NCI-H2196 treated with DMSO at 0.1 percent for 48 hours (cell line): ENCODE results near the gene CHTOP.
"Not testable (repeated sequence)": the region's sequence is repeated elsewhere in the genome, so short reads cannot be mapped to it uniquely, and the experiment has no call there.

Source experiments
- DNase-seq: peaks from one replicate; lab custom pipeline; 2025; ENCODE audit not compliant: unreplicated experiment; lab: John Stamatoyannopoulos, UW

Gene CHTOP

DNA sequence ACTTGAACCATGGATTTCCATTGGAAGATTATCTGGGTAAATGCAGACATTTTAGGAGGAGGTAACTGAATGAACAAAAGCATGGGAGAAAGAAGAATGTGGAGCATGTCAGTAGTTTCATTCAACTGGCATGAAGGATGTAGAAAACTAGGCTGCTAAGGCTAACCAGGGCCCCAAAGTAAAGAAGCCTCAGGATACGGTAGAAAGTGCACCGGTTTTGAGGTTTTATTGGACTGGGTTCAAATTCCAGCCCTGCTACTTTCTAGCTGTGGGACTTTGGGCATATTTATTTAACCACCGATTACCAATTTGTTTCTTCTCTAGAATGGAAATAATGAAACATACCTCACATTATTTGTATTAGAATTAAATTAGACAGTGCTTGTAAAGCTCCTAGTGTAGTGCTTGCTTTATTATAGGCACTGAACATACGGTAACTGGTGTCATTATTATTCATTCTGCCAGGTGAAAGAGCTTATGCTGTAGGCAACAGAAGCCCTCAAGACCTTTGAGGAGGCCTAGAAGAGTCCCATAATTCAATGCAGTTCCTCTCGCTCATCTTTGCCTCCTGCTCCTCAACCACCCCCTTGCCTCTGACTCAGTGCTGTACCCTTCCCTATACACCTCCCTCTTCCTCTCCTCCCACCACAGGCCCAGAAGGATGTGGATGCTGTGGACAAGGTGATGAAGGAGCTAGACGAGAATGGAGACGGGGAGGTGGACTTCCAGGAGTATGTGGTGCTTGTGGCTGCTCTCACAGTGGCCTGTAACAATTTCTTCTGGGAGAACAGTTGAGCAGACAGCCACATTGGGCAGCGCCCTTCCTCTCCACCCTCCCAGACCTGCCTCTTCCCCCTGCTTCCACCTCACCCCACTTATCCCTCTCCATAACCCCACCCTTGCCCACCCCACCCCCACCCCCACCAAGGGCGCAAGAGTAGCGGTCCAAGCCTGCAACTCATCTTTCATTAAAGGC, 2.5 kb upstream of the CHTOP start:
- DNase-seq = no peak

DNA sequence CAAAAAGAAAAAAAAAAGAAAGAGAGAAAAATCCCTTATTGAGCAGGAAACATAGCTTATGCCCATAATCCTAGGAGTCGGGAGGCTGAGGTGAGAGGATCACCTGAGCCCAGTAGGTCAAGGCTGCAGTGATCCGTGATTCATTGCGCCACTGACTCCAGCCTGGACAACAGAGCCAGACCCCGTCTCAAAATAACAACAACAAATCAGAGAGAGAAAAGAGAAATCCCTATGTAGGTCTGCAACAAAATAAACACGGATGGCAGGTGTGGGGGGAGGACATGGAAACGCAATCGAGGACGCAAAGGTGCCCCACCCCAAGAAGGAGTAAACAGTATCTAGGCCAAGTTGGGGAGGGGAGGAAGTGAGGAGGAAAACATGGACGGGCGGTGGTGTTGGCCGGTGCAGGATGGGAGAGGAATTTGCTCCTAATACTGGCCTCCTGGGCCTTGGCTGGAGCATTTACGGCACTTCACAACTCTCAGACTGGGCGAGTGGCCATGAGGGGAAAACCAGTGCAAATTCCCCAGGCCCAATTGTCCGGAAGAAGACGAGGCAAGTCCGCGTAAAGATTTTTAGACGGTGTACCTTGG, 609 bp upstream of the CHTOP start:
- DNase-seq = peak; percentile 45

DNA sequence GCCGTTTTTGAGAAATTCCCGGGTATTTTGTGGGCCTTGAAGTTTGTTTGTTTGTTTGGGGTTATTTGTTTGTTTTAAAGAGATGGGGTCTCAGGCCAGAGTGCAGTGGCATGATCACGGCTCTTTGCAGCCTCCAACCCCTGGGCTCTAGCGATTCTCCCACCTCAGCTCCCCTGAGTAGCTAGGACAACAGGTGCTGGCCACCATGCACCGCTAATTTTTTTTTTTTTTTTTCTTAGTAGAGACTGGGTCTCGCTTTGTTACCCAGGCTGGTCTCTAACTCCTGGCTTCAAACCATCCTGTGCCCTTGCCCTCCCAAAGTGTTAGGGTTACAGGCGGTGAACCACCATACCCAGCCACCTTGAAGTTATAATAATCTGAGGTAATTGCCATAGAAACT, 2.0 kb downstream of the CHTOP start:
- DNase-seq = no peak

DNA sequence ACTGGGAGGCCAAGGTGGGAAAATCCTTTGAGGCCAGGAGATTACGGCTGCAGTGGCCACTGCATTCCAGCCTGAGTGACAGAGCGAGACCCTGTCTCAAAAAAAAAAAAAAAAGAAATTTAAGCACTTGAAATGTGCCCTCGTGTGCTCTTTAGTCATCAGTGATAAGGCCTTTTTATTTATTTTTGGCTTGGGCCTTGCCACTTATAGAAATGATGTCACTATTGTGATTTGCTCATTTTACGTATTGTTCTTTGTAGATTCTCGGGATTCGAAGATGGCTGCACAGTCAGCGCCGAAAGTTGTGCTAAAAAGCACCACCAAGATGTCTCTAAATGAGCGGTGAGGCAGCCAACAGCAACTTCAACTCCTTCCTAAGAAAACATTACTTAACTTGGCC, 2.4 kb downstream of the CHTOP start:
- no peak for DNase-seq

DNA sequence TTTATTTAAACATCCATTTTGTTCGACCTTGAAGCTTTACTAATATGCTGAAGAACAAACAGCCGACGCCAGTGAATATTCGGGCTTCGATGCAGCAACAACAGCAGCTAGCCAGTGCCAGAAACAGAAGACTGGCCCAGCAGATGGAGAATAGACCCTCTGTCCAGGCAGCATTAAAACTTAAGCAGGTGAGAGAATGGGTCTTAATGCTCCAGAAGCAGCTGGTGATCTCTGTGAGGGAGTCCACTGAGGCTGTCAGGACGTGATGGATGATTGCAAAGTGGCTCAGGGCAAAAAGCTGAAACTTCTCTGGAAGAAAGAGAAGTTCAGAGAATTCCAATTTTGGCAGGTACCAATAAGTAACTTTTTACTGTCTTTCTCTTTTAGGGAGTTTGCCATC, 4.4 kb downstream of the CHTOP start:
- DNase-seq = no peak

DNA sequence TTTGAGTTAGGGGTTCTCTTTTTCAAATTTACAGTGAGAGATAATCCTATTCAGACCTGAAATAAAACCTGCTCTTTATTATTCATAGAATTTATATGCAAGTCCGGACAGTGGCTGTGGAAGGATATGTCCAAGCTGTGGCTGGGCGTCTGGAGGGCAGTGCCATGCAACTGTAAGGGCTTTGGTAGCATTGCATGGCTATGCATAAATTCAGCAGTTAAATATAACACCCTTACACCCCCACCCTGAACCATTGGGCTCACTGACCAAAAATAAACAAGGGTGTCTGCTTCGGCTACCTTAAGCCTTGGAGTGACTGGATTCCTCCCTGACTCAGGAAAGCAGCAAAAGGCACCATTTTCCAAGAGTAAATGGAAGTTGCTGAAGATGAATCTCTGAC, 5.4 kb downstream of the CHTOP start:
- DNase-seq = no peak

DNA sequence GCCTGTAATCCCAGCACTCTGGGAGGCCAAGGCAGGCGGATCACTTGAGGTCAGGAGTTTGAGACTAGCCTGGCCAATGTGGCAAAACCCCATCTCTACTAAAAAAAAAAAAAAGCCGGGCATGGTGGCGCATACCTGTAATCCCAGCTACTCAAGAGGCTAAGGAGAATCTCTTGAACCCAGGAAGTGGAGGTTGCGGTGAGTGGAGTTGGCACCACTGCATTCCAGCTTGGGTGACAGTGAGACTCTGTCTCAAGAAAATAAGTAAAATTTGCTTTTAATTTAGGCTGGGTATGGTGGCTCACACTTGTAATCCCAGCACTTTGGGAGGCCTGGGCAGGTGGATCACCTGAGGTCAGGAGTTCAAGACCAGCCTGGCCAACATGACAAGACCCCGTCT, 6.3 kb downstream of the CHTOP start:
- not testable (repeated sequence) for DNase-seq

DNA sequence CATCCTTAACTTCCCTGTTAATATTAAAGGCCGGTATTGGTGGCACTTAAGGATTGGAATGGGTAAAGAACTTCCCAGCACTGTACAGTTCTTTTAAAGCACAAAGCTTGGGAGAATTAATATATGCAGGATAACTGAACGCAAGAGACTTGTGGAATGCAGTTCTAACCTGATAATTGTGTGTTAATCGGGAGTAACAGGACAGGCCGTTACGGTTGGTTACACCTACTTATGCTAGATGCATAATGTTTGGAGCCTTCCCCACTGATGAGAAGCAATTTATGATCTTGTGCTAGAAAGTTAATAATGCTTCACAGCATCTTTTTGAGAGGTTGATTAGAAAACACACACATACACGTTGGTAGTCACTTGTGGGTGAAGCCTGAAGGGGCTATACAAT, 7.0 kb downstream of the CHTOP start:
- no peak for DNase-seq

DNA sequence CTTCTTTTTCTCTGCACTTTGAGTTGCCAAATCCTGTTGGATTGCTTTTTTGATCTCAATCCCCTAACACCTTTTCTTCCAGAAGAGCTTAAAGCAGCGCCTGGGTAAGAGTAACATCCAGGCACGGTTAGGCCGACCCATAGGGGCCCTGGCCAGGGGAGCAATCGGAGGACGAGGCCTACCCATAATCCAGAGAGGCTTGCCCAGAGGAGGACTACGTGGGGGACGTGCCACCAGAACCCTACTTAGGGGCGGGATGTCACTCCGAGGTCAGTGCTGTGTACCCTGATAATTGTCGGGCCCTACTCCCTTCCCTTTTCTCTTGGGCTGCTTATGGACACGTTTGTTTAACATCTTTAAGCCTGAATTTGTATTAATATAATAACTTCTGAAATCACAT, 8.3 kb downstream of the CHTOP start:
- DNase-seq = no peak

DNA sequence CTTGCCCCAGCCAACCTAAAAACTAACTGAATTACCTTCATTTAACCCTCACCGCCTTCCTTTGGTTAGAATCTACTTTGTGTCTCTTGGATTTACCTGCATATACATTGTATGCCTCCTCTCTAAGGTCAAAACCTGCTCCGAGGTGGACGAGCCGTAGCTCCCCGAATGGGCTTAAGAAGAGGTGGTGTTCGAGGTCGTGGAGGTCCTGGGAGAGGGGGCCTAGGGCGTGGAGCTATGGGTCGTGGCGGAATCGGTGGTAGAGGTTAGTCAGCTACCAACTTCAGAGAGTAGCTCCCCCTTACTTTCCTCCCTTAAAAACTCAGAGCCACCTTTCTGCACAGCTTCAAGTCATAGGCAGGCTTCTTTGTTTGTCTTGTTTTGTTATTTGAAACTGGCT, 9.2 kb downstream of the CHTOP start:
- DNase-seq = no peak

DNA sequence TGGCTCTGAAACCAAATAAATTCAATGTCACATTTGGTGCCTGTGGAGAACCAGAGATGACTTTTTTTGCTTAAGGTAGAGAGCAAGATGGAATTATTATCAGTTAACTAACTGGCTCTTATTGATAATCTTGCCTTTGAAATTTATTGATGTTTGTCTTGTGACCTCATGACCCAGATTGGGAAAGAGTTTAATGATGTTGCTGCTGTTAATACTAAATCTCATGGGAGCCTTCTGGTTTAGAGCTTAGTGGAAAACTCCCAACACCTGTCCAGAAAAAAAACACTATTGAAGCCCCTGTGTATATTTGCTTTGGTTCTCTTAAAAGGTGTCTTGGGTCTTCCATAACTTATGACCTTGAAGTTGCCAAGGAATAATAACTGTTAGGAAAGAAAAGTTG, 9.9 kb downstream of the CHTOP start:
- no peak for DNase-seq

DNA sequence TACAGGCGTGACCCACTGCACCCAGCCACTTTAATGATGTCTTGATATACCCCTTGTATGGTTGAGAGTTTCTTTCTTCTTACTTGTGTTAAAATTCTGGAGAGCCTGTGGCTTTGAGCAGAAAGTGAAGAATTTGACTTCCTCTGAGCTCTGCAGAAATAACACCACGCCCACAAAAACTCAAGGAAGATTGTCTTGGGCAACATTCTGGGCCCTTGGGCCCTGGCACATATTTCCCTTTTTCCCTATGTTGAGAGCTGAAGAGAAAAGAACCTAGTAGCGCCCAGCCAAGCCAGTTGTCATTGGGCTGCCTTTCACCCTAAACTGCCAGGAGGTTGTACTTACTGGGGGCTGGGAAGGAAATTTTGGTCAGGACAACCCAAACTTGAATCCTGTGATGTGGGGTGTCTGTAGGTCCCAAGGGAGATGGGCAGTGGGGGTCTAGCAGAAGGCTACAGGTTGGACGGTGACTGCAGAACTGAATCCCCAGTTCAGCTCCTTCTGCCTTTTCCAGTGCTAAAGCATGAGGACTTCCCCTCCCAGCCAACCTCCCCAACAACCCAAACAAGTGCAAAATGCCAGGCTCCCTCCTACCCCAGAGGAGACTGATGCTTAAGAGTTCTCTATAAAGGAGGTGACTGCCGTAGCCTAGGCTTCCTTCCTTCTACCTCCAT, 12.9 kb downstream of the CHTOP start:
- no peak for DNase-seq

DNA sequence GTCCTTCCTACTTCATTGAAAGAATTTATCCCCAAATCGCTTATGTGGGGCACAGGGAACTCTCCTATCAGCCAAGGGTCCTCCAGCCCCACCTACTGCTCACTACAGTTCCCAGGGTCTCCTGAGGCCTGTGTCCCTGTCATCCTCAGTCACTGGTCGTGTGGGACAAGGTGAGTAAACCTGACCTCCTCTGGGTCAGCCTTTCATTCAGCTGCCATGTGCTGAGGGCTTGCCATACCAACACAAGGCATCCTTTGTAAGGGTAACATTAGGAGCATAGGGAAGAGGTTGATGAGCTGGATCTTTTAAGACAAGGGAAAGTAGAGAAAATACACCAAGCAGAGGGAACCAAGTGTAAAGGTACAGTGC, 13.5 kb downstream of the CHTOP start:
- DNase-seq = no peak

DNA sequence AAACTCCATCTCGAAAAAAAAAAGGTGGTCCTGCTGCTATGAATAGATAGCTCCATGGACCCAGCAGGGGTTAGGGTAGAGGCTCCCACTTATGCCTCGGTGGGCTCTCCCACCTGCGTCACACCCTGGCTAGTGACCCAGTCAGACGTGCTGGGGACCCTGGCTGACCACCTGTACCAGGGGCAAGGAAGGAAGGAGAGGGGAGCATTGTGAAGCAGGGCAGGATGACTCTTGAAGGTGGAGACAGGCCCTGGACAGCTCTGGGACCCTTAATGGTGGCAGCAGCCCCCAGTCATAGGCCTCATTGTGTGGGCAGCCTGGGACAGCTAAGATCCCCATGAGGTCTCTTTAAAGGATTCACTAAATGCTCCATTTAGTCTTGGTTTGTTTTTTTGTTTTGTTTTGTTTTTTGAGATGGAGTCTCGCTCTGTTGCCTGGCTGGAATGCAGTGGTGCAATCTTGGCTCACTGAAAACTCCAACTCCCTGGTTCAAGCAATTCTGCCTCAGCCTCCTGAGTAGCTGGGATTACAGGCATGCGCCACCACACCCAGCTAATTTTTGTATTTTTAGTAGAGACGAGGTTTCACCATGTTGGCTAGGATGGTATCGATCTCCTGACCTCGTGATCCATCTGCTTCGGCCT, 14.3 kb downstream of the CHTOP start:
- DNase-seq = no peak

DNA sequence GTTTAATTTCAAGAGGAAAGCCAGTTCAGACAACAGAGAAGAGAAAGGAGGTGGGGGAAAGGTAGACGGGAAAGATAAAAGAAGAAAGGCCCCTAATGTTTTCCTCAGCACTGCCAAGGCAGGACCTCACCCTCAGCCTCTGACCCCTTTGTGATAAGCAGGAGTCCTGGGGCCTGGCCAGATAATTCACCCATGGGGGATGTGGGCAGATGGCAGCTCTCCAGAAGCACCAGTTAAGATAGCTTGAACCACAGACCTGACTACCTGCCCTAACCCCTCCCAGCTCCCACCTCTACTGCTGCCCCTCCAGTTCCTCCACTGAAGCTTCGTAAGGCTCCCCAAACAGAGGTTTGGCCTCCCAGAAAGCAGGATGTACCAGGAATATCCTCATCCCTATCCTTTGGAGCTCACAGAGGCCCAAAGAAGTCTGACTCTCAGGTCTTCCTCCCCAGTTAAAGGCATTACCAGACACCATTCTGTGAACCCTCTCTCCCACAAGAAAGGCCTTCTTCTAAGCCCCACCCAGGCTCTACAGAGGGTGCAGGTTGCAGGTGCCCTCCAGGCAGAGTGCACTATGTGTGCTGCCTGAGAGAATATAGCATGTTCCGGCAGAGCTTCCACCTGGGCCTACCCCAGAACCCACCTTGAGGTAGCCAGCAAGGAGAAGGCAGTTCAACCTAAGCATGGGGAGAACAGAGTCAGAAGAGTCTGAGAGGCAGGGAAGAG, 15.4 kb downstream of the CHTOP start:
- no peak for DNase-seq

DNA sequence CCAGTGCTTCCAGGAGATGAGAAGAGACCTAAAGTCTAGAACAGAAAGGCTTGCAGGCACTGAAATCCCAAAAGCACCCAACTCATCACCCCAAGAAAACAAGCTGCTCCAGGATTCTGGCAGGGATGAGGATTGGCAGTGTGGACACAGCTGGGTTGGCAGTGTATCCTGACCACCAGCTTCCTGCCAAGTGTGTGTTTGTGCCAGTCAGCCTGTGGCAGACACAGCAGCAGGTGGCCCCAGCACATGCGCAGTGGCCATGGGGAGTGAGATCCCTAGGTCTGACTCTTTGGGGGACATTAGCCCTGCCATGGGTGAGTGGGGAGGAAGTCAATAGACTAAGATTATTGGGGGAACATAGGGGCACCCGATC, 16.0 kb downstream of the CHTOP start:
- peak; percentile 82 for DNase-seq

DNA sequence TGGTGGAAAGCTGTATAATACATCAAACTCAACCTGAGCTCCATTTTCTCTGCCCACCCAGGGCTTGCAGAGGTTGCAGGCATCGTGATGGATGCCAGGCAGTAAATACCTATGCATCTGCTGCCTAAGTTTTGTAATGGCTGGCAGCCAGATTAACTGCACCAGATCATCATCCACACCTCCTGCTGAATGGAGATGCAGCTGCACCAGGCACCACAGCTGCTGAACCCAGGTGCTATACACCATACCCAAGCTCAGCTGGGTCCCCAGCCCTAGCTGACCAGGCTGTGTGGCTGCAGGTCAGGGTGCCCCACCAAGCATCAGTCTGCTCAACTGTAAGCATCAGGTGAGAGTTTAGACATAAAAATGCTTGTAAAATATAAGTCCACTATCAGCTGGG, 17.9 kb downstream of the CHTOP start:
- DNase-seq = no peak

DNA sequence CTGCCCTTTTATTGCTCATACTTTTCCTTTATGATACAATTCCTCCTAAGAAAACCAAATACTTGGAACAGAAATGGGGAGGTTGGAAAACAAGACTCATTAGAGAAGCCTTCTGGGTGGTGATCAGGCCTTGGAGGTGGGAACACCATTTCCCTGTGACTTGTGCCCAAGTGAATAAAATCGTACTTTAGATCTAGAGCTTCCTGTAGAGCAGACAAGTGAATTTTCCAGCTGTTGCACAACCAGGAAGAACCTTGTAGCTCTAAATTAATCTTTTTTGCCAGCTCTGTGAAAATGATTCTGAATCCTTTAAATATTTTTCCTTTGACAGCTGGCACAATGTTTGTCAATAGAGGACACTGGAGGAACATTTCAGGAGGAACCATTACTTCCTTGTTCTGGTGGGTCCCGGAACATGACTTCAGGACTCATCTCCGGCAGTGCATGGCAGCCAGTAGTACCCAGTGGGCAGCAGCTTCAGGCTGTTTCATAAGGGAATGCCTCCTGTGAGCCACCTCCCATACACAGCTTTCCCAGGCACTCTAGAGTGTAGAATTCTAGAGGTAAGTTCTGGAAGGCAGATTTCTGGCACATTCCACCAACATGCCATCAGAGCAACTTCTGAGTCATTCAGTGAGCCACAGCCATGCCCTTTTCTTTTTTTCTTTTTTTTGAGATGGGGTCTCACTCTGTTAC, 19.1 kb downstream of the CHTOP start:
- DNase-seq = no peak

DNA sequence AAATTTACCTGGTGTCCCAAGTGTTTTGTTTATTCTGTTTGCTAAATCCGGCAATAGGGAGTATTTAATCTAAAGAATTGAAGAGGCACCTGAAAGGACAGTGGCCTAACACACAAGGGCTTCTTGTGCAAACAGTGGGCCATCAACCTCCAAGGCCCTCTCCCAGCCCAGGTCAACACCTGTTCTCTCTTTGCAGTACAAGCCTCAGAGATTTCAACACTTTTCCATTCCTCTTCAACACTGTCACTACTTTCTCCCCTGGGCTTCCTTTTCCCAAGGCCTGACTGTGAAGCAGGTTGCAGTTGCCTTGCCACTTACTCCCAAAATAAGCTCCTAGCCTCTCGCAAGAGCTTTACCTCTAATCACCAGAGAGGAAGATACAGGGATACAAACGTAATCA, 21.5 kb downstream of the CHTOP start:
- peak; percentile 35 for DNase-seq

DNA sequence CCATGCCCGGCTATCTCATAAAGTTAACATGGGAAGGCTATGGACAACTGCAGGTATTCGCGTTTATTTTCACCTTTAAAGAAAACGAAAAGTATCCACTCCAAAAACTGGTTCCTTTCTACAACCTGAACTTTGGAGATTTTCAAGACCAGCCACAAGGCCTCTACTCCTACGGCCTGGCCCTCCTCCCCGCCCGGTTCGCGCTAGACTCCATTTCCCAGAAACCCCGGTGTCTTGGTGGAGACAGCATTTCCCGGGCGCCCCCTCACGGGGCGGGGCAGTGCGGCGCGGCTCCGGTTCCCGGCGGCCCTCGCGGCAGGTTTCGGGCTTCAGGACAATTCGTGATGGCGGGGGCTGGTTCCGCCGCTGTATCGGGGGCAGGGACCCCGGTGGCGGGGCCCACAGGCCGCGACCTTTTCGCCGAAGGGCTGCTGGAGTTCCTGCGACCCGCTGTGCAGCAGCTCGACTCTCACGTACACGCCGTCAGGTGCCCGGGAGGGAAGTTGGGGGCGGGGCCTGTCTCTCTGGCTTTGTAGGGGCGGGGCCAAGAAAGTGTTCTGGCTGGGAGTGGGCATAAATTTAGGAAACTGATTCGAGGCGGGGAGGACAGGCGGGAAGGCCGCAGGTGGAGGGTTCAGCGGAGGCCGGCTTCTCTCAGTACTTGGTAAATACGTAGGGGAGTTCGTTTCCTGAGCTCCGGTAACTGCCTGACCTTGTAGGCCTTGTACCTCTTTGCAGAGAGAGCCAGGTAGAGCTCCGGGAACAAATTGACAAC, 24.7 kb downstream of the CHTOP start, which contains the start of gene SNAPIN:
Gene SNAPIN (plus strand): TSS at position 304 of the 775 bp plus-strand sequence. CDS start 41 bp downstream, at position 345.
- peak; percentile 83 for DNase-seq
